HG03520 (cell line): Measurements from ENCODE around the gene ANO1.
"Not testable (repeated sequence)": the region's sequence is repeated elsewhere in the genome, so short reads cannot be mapped to it uniquely, and the experiment has no call there.

Source experiments
- ATAC-seq: cut with Tn5 transposase; IDR thresholded peaks from one replicate; pipeline ENCODE4 v1.9.1; 2021; ENCODE audit warnings: mild to moderate bottlenecking, moderate library complexity; ENCODE audit not compliant: unreplicated experiment

Gene ANO1

GRCh38 chr11:70183483-70184176 is 105.5 kb downstream of the ANO1 start:
- ATAC-seq: no peak

- no peak for ATAC-seq
Observed at GRCh38 chr11:70184396-70184795, 106.3 kb downstream of the ANO1 start.

GRCh38 chr11:70185348-70186055 is 107.4 kb downstream of the ANO1 start:
- no peak for ATAC-seq

GRCh38 chr11:70186420-70186819 is 108.3 kb downstream of the ANO1 start:
- ATAC-seq: no peak

GRCh38 chr11:70186936-70187335 is 108.8 kb downstream of the ANO1 start:
- ATAC-seq: no peak

- no peak for ATAC-seq
Observed at GRCh38 chr11:70187771-70188170, 109.7 kb downstream of the ANO1 start.

- ATAC-seq: no peak
Observed at GRCh38 chr11:70189622-70190021, 111.5 kb downstream of the ANO1 start.

GRCh38 chr11:70191495-70192140 is 113.5 kb downstream of the ANO1 start:
- no peak for ATAC-seq

- no peak for ATAC-seq
Observed at GRCh38 chr11:70192666-70193410, 114.7 kb downstream of the ANO1 start.

GRCh38 chr11:70193411-70194292 is 115.5 kb downstream of the ANO1 start:
- no peak for ATAC-seq

GRCh38 chr11:70194792-70195791 is 117.0 kb downstream of the ANO1 start:
- ATAC-seq: no peak

- no peak for ATAC-seq
Observed at GRCh38 chr11:70200212-70200844, 122.2 kb downstream of the ANO1 start.

GRCh38 chr11:70201047-70201446 is 122.9 kb downstream of the ANO1 start:
- ATAC-seq: not testable (repeated sequence)

- ATAC-seq: no peak
Observed at GRCh38 chr11:70201882-70202861, 124.1 kb downstream of the ANO1 start.

GRCh38 chr11:70202920-70203750 is 125.0 kb downstream of the ANO1 start, which contains the start of gene FADD:
Gene FADD, plus strand, starts transcription at chr11:70203296. Its CDS starts 164 bp downstream, at chr11:70203460.
- peak; percentile 51 for ATAC-seq

- ATAC-seq: peak; percentile 25
Observed at GRCh38 chr11:70203751-70204465, 125.8 kb downstream of the ANO1 start.
